ENCODE data around the gene RPL36.

DNA sequence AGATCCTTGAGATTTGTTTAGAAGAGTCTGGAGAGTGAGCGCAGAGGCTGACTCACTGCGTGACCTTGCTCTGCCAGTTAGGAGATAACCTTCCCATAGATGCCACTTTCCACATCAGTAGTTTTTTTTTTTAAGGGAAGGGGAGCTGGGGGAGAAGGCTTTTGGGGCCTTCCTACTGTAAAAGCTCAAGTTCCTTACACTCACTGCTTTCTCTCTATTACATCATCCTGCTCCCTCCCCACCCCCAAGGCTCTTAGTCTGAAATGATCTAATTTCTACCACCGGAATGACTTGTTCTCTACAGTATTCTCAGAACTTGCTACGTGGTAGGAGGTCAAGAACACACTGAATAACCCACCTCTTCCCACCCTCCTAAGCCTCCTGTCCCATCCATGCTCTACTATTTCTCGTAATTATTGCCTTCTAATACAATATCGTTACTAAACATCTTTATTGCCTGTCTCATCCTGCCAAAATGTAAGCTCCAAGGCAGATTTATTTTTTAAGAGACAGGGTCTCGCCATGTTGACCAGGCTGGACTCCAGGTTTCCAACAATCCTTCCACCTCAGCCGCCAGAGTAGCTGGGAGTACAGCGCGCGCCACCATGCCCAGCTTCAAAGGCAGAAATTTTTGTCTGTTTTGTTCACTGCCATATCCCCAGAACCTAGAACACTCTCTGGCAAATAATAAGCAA lies 28.6 kb downstream of the RPL36 start:
- TF ChIP-seq, protein P1, sequence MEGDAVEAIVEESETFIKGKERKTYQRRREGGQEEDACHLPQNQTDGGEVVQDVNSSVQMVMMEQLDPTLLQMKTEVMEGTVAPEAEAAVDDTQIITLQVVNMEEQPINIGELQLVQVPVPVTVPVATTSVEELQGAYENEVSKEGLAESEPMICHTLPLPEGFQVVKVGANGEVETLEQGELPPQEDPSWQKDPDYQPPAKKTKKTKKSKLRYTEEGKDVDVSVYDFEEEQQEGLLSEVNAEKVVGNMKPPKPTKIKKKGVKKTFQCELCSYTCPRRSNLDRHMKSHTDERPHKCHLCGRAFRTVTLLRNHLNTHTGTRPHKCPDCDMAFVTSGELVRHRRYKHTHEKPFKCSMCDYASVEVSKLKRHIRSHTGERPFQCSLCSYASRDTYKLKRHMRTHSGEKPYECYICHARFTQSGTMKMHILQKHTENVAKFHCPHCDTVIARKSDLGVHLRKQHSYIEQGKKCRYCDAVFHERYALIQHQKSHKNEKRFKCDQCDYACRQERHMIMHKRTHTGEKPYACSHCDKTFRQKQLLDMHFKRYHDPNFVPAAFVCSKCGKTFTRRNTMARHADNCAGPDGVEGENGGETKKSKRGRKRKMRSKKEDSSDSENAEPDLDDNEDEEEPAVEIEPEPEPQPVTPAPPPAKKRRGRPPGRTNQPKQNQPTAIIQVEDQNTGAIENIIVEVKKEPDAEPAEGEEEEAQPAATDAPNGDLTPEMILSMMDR (optimal IDR thresholded peaks at IDR 0.05 in 1 of 3, IDR thresholded peaks at IDR 0.05 in 1 of 3, conservative IDR thresholded peaks at IDR 0.05 in 1 of 3; ENCODE audit: extremely low read depth in 1 of 3, insufficient read depth in 2 of 3, low read length in 3 of 3): no peak
- no peak for TF ChIP-seq EZH2 (IDR thresholded peaks at IDR 0.05; ENCODE audit: low read length)
